ENCODE data around the gene TMEM213. TPM values are rescaled to one million over a fixed set of nuclear protein-coding genes. Genes with fewer than 3 reads are reported as not detected.

Gene TMEM213
- total RNA-seq, 1 experiment from 2014 or later = not detected

DNA sequence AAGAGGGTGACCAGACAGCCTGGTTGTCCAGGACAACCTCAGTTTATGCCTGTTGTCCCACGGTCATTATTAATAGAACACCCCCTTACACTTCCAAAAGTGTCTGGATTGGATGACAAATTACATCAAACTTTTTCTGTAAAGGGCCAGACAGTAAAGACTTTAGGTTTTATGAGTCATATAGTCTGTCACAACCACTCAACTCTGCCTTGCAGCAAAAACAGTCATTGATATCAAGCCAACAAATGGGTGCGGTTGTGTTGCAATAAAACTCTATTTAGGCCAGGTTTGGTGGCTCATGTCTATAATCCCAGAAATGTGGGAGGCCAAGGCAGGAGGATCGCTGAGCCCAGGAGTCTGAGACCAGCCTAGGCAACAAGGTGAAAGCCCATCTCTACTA, 66.9 kb downstream of the TMEM213 start:
- no peaks in the 10 kb centered on the region for H3K79me2 ChIP-seq (ENCODE audit: insufficient read depth, low read length)
- no peak overlapping the region for H3K4me3 ChIP-seq (replicated peaks in 1 of 2; ENCODE audit: low read depth in 1 of 2, low read length in 2 of 2)
- intact Hi-C loops (cut with micrococcal nuclease) = loop anchor here (1.0 kb wide), 1 partner anchor 703 kb away; no protein-coding TSS in a partner anchor
- DNase-seq (ENCODE audit: low read depth, low spot score) (no peak), ATAC-seq (peak; percentile 49; the same call in 1 of the 2 replicates)
- H3K4me1 ChIP-seq (ENCODE audit: control insufficient read depth in 1 of 2, insufficient read depth in 2 of 2, low read length in 2 of 2) = peaks cover 0 to 8% of the 10 kb centered on the region in 2 experiments; a peak in 2 of 4 replicates
- no peak overlapping the region for H3K9ac ChIP-seq (ENCODE audit: low read length)
- ChIA-PET POLR2A (no interaction called here), CTCF (no interaction called here), RAD21 (ENCODE audit: low non-redundant PET in 1 of 2, low total read pairs in 2 of 2, uncharacterized antibody in 2 of 2, unreplicated experiment in 2 of 2) (interaction anchor here in 1 of 2 experiments (1.0 kb wide), 1 partner anchor 962 kb away, joined by 3 read pairs; no protein-coding TSS in a partner anchor)
- no peaks in the 10 kb centered on the region for H3K9me2 ChIP-seq (ENCODE audit: insufficient read depth)
- no peak overlapping the region for H3K27ac ChIP-seq (ENCODE audit: low read depth, low read length)
- H3K36me3 ChIP-seq (ENCODE audit: control insufficient read depth in 1 of 2, insufficient read depth in 2 of 2, low read length in 2 of 2) = 0 out of 4 replicates have a peak, but pooled peaks cover 0 to 4% of the 10 kb centered on the region in 2 experiments
- no peaks in the 10 kb centered on the region for H3K27me3 ChIP-seq (ENCODE audit: insufficient read depth, low read length)
- no peak overlapping the region for H2AFZ ChIP-seq (ENCODE audit: low read depth, low read length, poor library complexity, severe bottlenecking)
- no TSS peak for BruUV-seq (replicated peaks)
- no peaks in the 10 kb centered on the region for H3K9me3 ChIP-seq (ENCODE audit: control insufficient read depth in 1 of 2, insufficient read depth in 1 of 2, low read depth in 1 of 2, low read length in 2 of 2)
- no peaks in the 10 kb centered on the region for H4K20me1 ChIP-seq (ENCODE audit: insufficient read depth)
- H3K4me2 ChIP-seq (ENCODE audit: low read length) = peak overlapping the region; percentile 8; the same call in 1 of the 2 replicates
- TF ChIP-seq CEBPB (IDR thresholded peaks at IDR 0.05; ENCODE audit: low read depth) (peak; percentile 83), POLR2A (IDR thresholded peaks at IDR 0.05; ENCODE audit: borderline replicate concordance, extremely low read depth, insufficient read depth, insufficient read length) (no peak), EGR1 (IDR thresholded peaks at IDR 0.05; ENCODE audit: low read depth) (no peak), ATF3 (IDR thresholded peaks at IDR 0.05) (no peak), POLR2AphosphoS5 (IDR thresholded peaks at IDR 0.05; ENCODE audit: low read depth, low read length) (no peak), ZBTB33 (IDR thresholded peaks at IDR 0.05; ENCODE audit: extremely low read depth, insufficient replicate concordance, low read length) (no peak), SRF (IDR thresholded peaks at IDR 0.05; ENCODE audit: low read depth) (no peak), SP1 (IDR thresholded peaks at IDR 0.05; ENCODE audit: low read depth) (no peak), RAD21 (IDR thresholded peaks at IDR 0.05; ENCODE audit: low read depth) (no peak), CBX3 (IDR thresholded peaks at IDR 0.05; ENCODE audit: low read depth) (no peak), SIN3A (IDR thresholded peaks at IDR 0.05; ENCODE audit: low read depth) (no peak), REST (IDR thresholded peaks at IDR 0.05; ENCODE audit: low read depth) (no peak), ZNF274 (IDR thresholded peaks at IDR 0.05; ENCODE audit: low read depth, low read length) (no peak), ELF1 (IDR thresholded peaks at IDR 0.05; ENCODE audit: borderline replicate concordance, low read depth) (no peak), FOSL1 (IDR thresholded peaks at IDR 0.05; ENCODE audit: low read depth) (0 out of 2 replicates have a peak, but pooled peaks have one; percentile 13), MAX (IDR thresholded peaks at IDR 0.05) (no peak), YY1 (IDR thresholded peaks at IDR 0.05; ENCODE audit: extremely low read depth, insufficient replicate concordance, low read depth, low read length) (no peak), ZFX (IDR thresholded peaks at IDR 0.05) (no peak), JUND (IDR thresholded peaks at IDR 0.05) (0 out of 2 replicates have a peak, but pooled peaks have one; percentile 18), EZH2 (IDR thresholded peaks at IDR 0.05) (no peak), EZH2phosphoT487 (IDR thresholded peaks at IDR 0.05; ENCODE audit: borderline replicate concordance) (no peak)
- TF ChIP-seq, protein P1, sequence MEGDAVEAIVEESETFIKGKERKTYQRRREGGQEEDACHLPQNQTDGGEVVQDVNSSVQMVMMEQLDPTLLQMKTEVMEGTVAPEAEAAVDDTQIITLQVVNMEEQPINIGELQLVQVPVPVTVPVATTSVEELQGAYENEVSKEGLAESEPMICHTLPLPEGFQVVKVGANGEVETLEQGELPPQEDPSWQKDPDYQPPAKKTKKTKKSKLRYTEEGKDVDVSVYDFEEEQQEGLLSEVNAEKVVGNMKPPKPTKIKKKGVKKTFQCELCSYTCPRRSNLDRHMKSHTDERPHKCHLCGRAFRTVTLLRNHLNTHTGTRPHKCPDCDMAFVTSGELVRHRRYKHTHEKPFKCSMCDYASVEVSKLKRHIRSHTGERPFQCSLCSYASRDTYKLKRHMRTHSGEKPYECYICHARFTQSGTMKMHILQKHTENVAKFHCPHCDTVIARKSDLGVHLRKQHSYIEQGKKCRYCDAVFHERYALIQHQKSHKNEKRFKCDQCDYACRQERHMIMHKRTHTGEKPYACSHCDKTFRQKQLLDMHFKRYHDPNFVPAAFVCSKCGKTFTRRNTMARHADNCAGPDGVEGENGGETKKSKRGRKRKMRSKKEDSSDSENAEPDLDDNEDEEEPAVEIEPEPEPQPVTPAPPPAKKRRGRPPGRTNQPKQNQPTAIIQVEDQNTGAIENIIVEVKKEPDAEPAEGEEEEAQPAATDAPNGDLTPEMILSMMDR (IDR thresholded peaks at IDR 0.05 in 2 of 3, conservative IDR thresholded peaks at IDR 0.05 in 1 of 3; ENCODE audit: borderline replicate concordance in 1 of 3, insufficient read depth in 1 of 3, low read depth in 2 of 3, low read length in 2 of 3) = no peak
